Stimulated activated CD4-positive, alpha-beta T cell treated with anti-CD3 and anti-CD28 coated beads, Interleukin-2, amount 100 ng/mL, for 24 hours (primary cell): Measurements from ENCODE around the gene MYLK.

ENCODE experiments used
- DNase-seq, 2 donors: peaks; one replicate each; pipeline ENCODE4 v3.0.0-alpha.2; 2020

The MYLK gene

GRCh38 chr3:123790254-123791072 is 93.7 kb downstream of the MYLK start:
- DNase-seq, result no peak

GRCh38 chr3:123789760-123790159 is 94.4 kb downstream of the MYLK start:
- DNase-seq, result no peak

DNA sequence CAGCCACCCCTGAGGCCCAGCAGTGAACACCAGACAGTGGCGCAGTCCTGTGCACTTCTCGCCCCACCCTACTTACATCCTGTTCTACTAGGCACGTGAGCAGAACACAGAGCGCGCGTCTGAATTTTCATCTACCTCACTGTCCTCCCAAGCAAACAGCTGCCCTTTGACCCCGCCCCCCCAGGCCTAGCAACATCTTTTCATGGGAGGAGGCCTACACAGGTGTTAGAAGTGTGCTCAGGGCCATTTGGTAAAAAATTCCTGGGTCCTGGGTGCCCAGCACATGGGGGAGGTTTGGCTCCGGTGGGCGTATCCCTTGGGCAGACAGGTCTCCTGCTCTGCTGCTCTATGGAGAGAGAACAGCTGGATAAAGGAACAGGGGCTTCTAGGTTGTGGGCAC is 95.0 kb downstream of the MYLK start:
- DNase-seq, result no peak

DNA sequence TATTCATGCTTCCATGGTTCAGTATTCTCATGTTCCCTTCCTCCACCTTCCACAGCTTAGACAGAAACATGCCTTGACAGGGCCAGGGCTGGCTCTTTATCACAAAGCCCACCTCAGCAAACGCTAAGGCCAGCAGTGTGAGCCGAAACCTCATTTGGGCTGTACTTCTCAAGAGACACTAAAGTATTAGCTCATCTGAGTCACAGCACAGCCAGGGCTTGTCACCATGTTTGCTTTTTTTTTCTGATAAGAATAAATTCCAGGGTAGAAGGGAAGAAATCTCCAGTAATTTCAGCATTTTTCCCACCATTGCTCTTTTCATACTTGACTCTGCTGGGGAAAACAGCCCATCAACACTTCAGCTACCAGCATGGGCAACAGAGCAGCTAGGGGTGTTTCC is 95.4 kb downstream of the MYLK start:
- DNase-seq, result no peak

GRCh38 chr3:123787133-123787532 is 97.0 kb downstream of the MYLK start:
- DNase-seq, result no peak

DNA sequence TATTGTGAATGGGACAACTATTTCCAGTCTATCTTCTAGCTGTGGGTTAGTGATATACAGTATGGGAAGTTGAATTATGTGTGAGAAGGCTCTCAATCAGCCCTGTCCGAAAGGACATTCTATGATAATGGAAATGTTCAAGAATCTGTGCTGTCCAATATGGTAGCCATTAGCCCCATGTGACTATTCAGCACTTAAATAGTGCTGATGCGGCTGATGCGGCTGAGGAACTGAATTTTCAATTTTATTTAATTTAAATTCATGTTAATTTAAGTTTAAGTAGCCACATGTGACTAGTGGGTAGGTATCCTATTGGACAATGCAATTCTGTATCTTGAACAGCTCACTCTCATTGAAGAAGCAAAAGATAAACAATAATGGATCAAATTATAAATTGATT is 98.5 kb downstream of the MYLK start:
- DNase-seq, result no peak

- no peak for DNase-seq
Measured at GRCh38 chr3:123783811-123784210, 100.3 kb downstream of the MYLK start.

DNA sequence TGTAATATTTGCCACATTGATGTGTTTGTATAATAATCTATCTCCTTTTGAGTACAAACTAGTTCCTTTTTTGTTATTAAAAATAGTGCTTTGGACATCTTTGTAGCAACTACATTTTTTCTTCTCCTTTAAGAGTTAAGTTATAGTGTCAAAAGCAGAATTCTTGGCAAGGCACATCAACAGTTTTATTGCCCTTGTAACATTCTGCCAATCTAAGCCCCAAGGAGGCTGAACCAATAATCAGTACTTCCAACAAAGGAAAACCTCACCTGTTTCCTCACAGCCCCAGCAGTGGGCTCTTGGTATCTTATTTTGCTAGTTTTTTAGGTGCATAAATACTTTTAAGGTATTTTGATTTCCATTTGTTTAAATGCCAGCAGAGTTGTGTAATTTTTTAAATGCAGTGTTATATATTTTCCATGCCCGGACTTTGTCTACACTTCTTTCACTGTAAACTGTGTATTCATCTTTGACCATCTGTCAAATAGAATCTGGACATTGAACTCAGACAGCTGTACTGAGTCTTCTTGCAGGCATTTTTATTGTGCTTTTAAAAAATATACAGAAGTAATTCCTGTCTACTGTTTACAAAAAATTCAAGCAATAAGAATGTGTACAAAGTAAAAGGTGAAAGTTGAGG is 101.0 kb downstream of the MYLK start:
- DNase-seq, result no peak

GRCh38 chr3:123782488-123782887 is 101.6 kb downstream of the MYLK start:
- no peak for DNase-seq

GRCh38 chr3:123781571-123782275 is 102.4 kb downstream of the MYLK start:
- DNase-seq, result no peak

- DNase-seq, result no peak
Measured at GRCh38 chr3:123781138-123781537, 103.0 kb downstream of the MYLK start.

DNA sequence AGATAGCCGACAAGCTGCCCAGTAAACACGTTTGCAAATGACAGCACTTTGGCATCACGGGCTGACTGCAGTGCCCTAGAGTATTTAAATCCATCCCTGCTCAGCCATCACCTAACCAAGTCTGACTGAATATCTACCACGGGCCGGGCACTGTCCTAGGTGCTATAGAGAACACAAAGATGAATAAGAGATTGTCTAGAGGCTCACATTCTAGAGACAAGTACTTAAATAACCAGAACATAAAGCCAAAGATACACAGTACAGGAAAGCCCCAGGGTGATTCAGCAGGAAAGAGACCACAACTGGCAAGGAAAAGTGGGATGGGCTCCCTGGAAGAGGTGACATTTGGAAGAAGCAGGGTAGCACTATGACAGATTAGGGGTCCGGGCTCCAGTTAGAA is 103.5 kb downstream of the MYLK start:
- DNase-seq, result no peak

GRCh38 chr3:123779655-123780231 is 104.4 kb downstream of the MYLK start:
- DNase-seq, result no peak

GRCh38 chr3:123778991-123779622 is 105.0 kb downstream of the MYLK start:
- DNase-seq, result no peak

DNA sequence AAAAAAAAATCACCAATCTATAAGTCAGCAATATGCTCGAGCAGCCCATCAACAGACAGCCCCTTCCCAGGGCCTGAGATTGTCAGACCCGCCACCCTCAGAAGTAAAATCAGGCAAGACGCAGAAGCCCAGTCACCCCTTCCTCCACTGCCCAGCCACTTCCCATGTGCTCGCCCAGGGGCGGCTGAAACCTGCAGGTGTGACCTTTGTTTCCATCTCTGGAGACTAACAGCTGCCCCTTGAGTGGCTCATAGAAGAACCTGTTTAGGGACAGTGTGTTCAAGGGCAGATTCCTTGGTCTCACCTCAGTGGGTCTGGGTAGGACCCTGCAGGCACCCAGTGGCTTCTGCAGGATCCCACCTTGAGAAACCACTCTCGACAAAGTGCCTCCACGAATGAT is 105.6 kb downstream of the MYLK start:
- no peak for DNase-seq

- DNase-seq, result no peak
Measured at GRCh38 chr3:123776071-123776782, 107.9 kb downstream of the MYLK start.

- no peak for DNase-seq
Measured at GRCh38 chr3:123774474-123774873, 109.7 kb downstream of the MYLK start.

DNA sequence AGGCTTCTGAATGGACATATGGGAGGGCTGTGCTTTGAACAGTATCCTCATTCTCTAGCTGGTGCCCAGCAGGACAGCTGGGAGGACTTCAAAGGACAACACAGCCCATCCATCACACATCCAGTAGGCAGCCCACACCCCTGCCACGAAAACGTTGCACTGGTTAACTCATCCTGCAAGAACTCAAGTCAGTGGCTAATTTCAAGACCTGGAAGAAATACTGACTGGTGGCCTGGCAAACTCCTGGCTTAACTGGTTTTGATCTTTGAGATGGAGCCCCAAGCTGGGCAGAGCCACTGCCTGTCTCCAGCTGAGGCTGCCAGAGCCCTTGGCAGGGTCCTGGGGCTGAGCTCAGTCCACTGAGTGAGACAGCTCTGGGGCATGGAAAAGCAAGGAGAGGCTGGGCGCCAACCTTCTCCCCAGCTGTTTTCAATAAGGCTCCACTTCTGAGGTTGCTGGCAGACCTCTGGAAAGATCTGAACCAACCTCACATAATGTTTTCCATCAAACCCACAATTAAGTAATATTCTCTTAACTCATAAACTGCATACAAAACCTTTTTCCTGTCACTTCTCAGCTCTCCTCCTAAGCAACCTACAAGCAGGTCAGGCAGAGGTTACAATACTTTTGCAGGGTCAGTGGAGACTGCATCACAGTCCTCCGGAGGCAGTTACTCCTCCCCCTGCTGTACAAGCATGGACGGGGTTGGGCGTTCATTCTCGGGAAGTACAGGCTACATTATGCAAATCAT is 110.3 kb downstream of the MYLK start:
- no peak for DNase-seq

- no peak for DNase-seq
Measured at GRCh38 chr3:123769356-123769743, 114.8 kb downstream of the MYLK start.

DNA sequence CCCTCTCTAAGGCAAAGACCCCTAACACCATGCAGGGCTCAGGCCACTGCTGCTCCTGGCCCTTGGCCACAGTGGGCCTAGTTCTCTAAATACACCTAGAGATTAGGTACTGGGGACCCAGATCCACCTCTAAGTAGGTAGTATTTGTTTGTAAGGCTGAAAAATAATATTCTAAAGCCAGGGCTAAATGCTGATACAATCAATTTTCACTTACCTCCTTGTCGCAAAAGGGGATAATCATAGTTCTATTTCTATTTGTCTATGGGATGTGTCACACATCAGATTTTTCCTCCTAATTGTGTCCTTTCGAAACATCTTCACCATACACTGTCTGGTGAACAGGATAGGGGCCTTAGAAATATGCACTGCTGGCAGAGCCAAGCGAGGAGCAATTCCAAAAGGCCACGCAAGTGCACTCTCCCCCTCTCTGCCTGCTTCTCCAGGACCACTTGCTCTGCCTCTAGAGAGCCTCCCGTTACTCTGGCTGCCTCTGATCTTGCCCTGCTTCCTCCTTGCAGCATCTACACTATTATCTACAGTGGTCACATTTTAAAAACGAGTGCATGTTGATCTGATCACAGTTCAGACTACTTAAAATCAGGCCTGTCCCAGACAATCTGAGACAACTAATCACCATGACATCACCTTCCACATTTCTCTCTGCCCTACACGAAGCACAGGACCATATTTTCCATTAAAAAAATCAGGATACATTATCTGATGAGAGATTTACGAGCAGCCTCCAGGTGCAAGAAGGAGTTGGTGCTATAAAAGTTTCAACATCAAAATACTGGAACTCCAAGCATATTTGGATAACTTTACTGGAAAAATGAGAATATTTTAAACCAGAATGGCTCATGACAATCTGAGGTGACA is 115.4 kb downstream of the MYLK start:
- DNase-seq, result no peak
